WERI-Rb-1 (cell line): ENCODE results near the gene NCEH1.

Experiments
- DNase-seq: peaks from one replicate; pipeline ENCODE4 v3.0.0-alpha.2; 2020
- H3K27ac ChIP-seq: fragments of 250-450 bp; sonication (Bioruptor Pico); 2 replicates; pipeline ENCODE4 v1.5.1; 2020; ENCODE audit warnings: mild to moderate bottlenecking, moderate library complexity
- H3K27me3 ChIP-seq: fragments of 250-450 bp; sonication (Bioruptor Pico); 2 replicates; pipeline ENCODE4 v1.5.1; 2021; ENCODE audit warnings: mild to moderate bottlenecking, low read depth, moderate library complexity; ENCODE audit not compliant: insufficient read depth, severe bottlenecking
- H3K36me3 ChIP-seq: fragments of 250-450 bp; sonication (Bioruptor Pico); 2 replicates; pipeline ENCODE4 v1.5.1; 2020; ENCODE audit warnings: mild to moderate bottlenecking, moderate library complexity
- H3K4me3 ChIP-seq: 2 replicates; pipeline ENCODE4 v1.5.1; 2011; ENCODE audit warnings: low read depth, mild to moderate bottlenecking, control low read depth, low read length
- H3K9me3 ChIP-seq: fragments of 250-450 bp; sonication (Bioruptor Pico); 2 replicates; pipeline ENCODE4 v1.5.1; 2021; ENCODE audit warnings: mild to moderate bottlenecking, moderate library complexity; ENCODE audit not compliant: severe bottlenecking
- TF ChIP-seq, protein P1 (sequence below): IDR thresholded peaks from 2 replicates; pipeline ENCODE4 v1.5.1; 2011; ENCODE audit warnings: low read depth, mild to moderate bottlenecking, control low read depth, inconsistent platforms, low read length

The NCEH1 gene

DNA sequence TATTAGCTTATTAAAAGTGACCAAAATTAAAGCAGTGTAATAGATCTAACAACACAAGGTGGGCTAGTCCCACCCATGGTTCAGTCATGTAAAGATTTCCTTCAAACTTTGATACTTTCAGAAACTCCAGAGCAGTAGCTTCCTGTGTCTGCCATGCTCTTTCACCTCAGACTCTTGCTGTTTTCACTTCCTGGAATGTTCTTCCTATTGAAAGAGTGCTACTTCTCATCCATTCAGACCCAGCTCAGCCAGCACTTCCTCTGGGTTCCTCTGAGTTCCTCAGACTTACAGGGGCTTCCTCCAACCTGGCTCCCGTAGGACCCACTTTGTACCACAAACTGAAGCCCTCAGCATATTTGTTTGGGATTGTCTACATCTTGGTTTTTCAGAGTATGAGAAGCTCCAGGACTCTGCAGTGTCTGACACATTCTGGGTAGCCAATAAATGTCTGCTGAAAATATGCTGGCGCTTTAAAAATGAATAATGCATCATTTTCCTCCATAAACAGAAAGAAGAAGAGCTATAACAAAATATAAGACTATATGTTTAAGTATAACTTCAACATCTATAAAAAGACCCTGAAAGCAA is 18.0 kb downstream of the NCEH1 start:
- H3K9me3 ChIP-seq: no peaks in the 10 kb centered on the region
- TF ChIP-seq, protein P1, sequence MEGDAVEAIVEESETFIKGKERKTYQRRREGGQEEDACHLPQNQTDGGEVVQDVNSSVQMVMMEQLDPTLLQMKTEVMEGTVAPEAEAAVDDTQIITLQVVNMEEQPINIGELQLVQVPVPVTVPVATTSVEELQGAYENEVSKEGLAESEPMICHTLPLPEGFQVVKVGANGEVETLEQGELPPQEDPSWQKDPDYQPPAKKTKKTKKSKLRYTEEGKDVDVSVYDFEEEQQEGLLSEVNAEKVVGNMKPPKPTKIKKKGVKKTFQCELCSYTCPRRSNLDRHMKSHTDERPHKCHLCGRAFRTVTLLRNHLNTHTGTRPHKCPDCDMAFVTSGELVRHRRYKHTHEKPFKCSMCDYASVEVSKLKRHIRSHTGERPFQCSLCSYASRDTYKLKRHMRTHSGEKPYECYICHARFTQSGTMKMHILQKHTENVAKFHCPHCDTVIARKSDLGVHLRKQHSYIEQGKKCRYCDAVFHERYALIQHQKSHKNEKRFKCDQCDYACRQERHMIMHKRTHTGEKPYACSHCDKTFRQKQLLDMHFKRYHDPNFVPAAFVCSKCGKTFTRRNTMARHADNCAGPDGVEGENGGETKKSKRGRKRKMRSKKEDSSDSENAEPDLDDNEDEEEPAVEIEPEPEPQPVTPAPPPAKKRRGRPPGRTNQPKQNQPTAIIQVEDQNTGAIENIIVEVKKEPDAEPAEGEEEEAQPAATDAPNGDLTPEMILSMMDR: no peak
- no peaks in the 10 kb centered on the region for H3K27me3 ChIP-seq
- DNase-seq: no peak
- H3K27ac ChIP-seq: no peak overlapping the region
- H3K36me3 ChIP-seq: no peaks in the 10 kb centered on the region
- H3K4me3 ChIP-seq: no peak overlapping the region

DNA sequence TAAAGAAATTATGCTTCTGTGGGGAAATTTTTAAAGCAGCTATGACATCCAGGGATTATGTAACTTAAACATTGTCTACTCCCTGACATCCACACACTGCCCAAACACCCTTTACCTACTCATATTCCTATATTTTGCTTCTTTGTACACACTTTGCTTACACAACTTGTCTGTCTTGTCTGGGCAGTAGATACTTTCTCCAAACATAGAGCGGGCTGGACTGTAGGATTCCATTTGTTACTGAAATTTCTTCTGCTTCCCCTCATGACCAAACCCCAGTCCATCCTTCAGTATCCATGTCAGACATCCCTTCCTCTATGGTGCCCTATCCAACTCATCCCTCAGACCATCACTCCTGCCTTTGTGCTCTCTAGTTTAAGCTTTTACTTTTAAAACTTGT is 19.9 kb downstream of the NCEH1 start:
- H3K27ac ChIP-seq: no peak overlapping the region
- TF ChIP-seq, protein P1: no peak

DNA sequence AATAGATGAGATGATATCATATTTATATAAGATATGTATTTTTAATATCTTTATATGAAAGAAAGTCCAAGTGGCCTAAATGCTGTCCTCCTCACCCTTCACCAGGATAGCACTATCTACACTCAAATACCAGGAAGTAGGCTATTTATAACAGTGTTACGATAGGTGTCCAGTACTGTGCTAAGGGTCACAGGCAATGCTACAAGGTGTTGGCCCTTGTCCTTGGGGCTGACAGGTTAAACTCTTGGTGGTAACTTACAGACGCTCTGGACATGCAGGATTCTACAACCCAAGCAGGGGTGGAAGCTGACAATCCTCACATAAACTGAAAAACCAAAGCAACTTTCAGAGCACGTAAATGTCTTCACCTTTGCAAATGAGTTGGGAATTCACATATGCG is 22.3 kb downstream of the NCEH1 start:
- no peak for DNase-seq
- Histone ChIP-seq H3K4me3 (no peak overlapping the region), H3K27me3 (no peaks in the 10 kb centered on the region), H3K27ac (no peak overlapping the region), H3K36me3 (no peaks in the 10 kb centered on the region), H3K9me3 (no peaks in the 10 kb centered on the region)
- TF ChIP-seq, protein P1: no peak

More for the DNA sequence above, 19.9 kb downstream of the NCEH1 start:
- no peak for DNase-seq
- H3K9me3 ChIP-seq: no peaks in the 10 kb centered on the region
- no peaks in the 10 kb centered on the region for H3K36me3 ChIP-seq
- no peak overlapping the region for H3K4me3 ChIP-seq
- no peaks in the 10 kb centered on the region for H3K27me3 ChIP-seq

DNA sequence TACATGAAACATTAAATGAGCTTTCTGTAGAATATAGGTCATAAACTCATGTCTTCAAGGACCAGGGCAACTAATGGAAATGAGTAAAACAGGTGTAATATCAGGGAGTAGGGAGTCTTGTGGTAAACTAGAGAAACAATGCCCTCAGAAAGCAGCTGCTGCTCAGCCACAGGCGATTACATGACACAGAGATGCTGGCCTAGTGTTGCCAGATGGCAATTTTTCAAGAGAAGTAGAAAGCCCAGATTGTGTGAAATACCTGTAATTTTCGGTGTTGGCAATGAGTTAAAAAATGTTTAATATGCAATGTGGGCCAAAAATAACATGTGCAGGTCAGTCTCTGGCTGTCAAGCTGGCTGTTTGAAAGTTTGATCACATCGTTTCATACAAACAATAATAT is 23.4 kb downstream of the NCEH1 start:
- Histone ChIP-seq H3K27ac (no peak overlapping the region), H3K4me3 (no peak overlapping the region), H3K9me3 (no peaks in the 10 kb centered on the region), H3K36me3 (no peaks in the 10 kb centered on the region), H3K27me3 (no peaks in the 10 kb centered on the region)
- DNase-seq: no peak
- TF ChIP-seq, protein P1: no peak

DNA sequence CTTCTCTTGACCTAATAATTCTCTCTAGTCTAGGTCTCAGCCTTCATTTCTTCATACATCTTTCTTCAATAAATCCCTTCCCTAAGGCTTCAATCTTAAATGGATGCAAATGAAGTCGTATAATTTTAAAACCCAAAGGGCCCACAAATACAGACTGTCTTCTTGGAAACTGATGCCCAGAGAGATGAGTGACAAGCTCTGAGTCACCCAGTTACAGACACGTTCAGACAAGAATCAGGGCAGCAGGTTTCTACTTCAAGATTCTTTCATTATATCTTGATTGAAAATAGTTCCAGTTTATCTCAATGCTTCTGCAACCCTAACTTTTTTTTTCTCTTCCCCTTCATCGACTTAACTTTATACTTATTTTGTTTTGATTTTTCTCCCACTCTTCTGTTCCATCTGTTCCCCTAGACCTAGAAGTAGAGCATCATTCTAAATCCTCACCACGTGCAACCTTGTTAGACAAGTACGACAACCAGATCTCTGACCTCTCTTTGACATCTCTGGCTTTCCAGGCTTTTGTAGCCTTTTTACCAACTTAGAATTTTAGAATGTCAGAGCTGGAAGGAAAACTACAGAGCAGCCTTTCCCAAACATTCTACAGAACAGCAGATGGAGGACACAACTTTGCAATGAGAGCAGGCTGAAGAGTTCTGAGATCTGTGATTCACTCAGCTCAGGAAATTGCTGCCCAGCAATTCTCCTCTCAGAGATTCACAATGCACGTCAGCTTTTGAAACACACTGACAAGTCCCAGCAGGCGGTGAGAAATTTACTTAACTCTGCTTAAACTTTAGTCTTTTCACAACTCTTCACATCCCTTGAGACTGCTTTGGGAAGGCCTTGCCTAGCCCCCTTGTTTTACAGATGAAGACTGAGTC is 25.3 kb downstream of the NCEH1 start:
- no peaks in the 10 kb centered on the region for H3K27me3 ChIP-seq
- H3K4me3 ChIP-seq: no peak overlapping the region
- no peak overlapping the region for H3K27ac ChIP-seq
- H3K9me3 ChIP-seq: no peaks in the 10 kb centered on the region
- no peaks in the 10 kb centered on the region for H3K36me3 ChIP-seq
- no peak for DNase-seq
- TF ChIP-seq, protein P1: no peak
